GM12878 (cell line): ENCODE data around the gene ZNF408.

Experiments
- CTCF ChIP-seq, 3 experiments: IDR thresholded peaks in 2 of 3; conservative IDR thresholded peaks in 1 of 3; 2 replicates each; pipeline ENCODE4 v1.5.1; 2011; ENCODE audit warnings: low read depth in 3 of 3, low read length in 3 of 3, mild to moderate bottlenecking in 3 of 3, control low read depth in 2 of 3, moderate library complexity in 2 of 3, inconsistent platforms in 1 of 3, mixed read lengths in 1 of 3; ENCODE audit not compliant: control insufficient read depth in 2 of 3, insufficient read depth in 1 of 3; ENCODE audit errors: extremely low read depth in 1 of 3
- EZH2 ChIP-seq: IDR thresholded peaks from 2 replicates; pipeline ENCODE4 v1.6.1; 2012; ENCODE audit warnings: low read depth, mild to moderate bottlenecking, control low read depth, inconsistent platforms, low read length, borderline replicate concordance; ENCODE audit not compliant: control insufficient read depth
- POLR2A ChIP-seq: IDR thresholded peaks from 2 replicates; pipeline ENCODE4 v1.6.1; 2011; ENCODE audit warnings: low read depth, mild to moderate bottlenecking, low read length
- POLR2AphosphoS5 ChIP-seq: IDR thresholded peaks from 2 replicates; pipeline ENCODE4 v1.6.1; 2011; ENCODE audit warnings: mild to moderate bottlenecking, low read length, inconsistent platforms
- SIN3A ChIP-seq: IDR thresholded peaks from 2 replicates; pipeline ENCODE4 v1.6.1; 2012; ENCODE audit warnings: low read depth, low read length, improper control_type of control experiment
- TCF7 ChIP-seq: IDR thresholded peaks from 2 replicates; pipeline ENCODE4 v1.6.1; 2014; ENCODE audit warnings: antibody characterized with exemption, borderline replicate concordance

GRCh38 chr11:46745328-46745727 lies 44.5 kb downstream of the ZNF408 start:
- TF ChIP-seq EZH2 = no peak
- TF ChIP-seq POLR2A = no peak
- no peak for TF ChIP-seq SIN3A
- no peak for TF ChIP-seq CTCF (IDR thresholded peaks at IDR 0.05 in 2 of 3, conservative IDR thresholded peaks at IDR 0.05 in 1 of 3; ENCODE audit: control insufficient read depth in 2 of 3, extremely low read depth in 1 of 3, insufficient read depth in 1 of 3, low read depth in 3 of 3, low read length in 3 of 3)
- no peak for TF ChIP-seq TCF7
- TF ChIP-seq POLR2AphosphoS5 = no peak
